G401 (cell line): ENCODE data around the gene B4GALT2. TPM values are rescaled to one million over a fixed set of nuclear protein-coding genes. Genes with fewer than 3 reads are reported as not detected.

Experiments
- DNase-seq: peaks from one replicate; pipeline ENCODE4 v3.0.0-alpha.2; 2015; ENCODE audit warnings: low spot score
- in situ Hi-C: cut with HindIII; loops from 2 replicates; pipeline ENCODE4 v1.10.0; 2016; ENCODE audit warnings: low sequenced_read_pairs, mixed read lengths
- total RNA-seq: library from RNA; depleted of rRNA; stranded (reverse); fragments of >200 nt; shearing (Covaris generic); gene quantifications from 2 replicates; pipeline ENCODE4 v1.2.3, GENCODE V29; 2014

B4GALT2 gene
- total RNA-seq, 1 experiment from 2014 or later, result 38.9 TPM

DNA sequence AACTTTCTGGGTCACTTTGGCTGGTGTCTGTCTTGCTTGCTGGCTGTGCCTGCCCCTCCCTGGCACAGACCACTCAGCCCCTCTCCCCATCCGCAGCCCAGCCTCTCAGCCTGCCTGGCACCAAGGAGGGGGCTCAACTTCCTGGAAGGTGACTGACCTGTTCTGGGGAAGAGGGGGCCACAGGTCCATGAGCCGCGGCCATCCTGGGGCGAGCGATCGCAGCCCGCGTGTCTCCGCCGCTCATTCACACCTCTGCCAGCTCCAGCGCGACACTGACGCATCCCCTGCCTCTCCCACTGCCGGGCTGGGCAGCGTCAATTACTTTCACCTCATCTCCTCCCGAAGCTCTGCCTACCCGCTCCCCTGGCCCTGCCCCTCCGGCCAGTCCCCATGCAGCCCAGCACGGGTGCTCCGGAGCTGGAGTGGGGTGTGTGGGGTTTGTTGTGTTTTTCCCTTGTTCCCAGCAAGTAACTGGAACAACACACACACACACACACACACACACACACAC, 37.9 kb downstream of the B4GALT2 start:
- in situ Hi-C loops, result no loop called here
- DNase-seq, result no peak

DNA sequence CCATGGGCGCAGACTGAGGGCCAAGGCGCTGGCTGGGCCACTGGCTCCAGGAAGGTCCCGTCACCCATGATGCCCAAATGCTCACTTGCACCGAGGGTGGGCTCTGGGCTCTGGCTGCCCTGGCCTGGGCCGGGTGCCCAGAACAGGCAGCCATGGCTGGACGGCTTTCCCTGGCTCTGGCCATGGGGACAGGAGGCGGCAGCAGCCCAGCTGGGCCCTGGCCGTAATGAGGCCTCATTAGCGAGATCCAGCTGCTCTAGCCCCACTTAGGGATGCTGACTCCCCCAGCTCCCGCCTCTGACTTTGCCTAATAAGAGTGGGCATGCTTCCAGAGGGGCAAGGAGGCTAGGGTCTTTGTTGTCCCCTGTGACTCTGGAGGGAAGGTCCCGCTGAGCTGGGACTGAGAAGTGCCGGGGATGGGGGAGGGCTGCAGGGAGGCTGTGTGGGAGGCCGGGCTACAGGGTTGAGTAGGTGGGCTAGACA, 40.5 kb downstream of the B4GALT2 start:
- DNase-seq, result no peak
- in situ Hi-C loops, result no loop called here

- in situ Hi-C loops, result no loop called here
- DNase-seq, result no peak
These were observed 41.5 kb downstream of the B4GALT2 start for GRCh38 chr1:44020464-44020863.

DNA sequence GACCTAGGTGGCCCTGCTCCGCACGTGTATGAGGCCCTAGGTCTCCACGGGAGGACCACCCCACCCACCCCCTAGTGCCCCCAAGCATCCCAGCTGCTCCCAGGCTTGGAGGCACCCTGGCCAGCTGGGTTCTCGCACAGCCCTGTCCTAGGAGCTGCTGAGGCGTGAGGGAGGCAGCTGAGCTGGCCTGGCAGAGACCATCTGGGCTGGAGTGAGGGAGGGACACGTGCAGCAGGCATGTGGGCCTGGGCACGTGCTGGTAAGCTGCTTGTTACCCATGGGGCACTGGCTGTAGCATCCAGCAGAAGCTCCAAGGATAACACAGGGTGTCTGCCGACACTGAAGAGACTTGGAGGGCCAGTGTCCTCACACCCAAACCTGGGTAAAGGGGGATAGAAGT, 42.1 kb downstream of the B4GALT2 start:
- in situ Hi-C loops, result no loop called here
- no peak for DNase-seq

DNA sequence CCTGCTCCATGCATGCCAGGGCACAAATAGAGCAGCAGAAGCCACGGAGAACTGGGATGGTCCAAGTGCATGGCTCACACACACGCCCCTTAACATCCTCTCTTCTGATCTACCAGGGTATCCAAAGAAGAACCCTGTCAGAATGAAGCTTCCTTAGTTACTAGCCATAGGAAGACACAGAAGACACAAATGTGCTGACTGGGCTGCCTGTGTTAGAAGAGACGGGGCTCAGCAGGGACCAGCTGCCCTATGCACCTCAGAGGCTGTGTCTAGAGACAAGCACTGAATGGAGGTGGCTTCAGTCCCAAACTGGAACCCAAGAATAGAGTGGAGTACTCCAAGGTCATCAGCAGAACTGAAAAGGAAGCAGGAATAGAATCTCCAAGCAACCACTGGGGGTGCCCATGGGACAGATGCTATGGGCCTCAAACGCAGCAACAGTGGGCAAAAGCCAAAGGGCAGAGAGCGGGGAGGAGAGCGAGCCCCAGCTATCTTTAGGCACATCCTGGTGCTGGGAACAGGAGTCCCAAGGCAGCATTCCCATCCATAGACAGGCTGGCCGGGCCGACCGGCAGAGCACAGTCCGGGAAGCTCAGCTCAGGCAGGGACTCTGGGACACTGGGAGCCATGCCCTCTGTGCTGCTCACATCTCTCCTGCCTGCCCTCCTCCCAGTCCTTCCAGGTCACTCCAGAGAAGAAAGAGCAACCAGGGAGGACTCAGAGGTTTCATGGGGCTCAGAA, 42.7 kb downstream of the B4GALT2 start:
- in situ Hi-C loops, result no loop called here
- no peak for DNase-seq

DNA sequence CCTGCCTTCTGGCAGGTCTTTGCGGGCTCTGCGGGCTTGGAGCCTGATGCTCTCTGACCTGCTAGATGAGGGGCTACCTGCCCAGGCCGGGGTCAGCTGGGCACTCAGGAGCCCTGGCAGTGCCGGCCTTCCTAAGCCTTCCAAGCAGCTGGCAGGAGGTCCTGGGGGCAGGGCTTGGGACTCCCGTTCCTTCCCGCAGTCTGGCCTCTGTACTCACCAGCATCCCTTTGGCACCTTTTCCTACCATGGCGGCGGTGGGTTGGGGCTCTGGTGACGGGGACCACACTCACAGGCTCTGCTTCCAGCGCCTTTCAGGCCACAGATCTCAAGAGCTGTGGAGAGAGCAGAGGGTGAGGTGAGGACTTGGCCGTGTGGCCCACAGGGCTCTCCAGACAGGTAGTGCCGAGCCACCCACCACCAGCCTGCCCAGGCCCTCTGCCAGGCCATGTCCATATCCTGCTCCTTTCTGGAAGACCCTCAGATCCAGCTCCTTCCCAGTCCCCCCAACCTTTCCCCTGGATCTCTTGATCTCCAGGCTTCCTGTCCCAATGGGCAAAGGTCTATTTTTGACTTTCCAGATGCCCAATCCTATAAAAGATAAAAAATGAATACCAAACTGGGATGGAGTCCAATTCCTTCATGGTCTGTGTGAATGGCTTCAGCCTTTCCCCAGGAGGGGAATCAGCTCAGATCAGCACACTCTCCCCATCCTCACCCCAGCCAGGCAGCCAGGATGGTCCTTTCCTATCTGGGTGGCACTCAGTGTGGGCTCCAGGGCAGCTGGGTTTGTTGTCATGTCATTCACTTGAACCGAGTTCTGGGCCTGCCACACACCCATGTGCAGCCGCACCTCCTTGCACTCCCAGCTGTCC, 45.3 kb downstream of the B4GALT2 start:
- in situ Hi-C loops, result no loop called here
- DNase-seq, result no peak

DNA sequence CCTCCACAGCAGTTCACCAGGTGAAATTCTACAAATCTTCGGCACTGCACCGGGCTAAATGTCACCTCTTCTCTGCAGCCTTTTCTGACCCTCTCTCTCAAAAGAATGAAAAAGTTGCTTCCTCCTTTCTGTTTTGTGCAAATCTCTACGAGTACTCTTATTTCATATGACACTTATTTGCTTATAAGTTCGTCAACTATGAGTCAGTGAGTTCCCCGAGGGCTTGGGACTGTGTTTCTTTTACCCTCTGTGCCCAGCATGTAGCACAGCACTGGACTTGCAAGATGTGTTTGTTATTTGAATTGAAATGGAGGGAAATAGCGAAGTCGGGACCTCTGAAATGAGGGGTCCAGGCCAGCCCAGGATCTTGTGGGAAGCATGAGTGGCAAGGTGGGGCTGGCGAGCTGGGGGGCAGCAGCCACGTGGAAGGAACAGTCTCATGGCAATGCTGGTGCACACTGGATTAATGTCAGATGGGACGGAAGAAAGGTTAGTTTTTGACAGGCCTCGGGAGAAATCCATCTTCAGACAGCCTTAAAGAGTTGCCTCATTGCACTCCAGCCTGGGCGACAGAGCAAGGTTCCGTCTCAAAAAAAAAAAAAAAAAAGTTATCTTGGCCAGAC, 46.0 kb downstream of the B4GALT2 start:
- in situ Hi-C loops, result no loop called here
- DNase-seq, result no peak

DNA sequence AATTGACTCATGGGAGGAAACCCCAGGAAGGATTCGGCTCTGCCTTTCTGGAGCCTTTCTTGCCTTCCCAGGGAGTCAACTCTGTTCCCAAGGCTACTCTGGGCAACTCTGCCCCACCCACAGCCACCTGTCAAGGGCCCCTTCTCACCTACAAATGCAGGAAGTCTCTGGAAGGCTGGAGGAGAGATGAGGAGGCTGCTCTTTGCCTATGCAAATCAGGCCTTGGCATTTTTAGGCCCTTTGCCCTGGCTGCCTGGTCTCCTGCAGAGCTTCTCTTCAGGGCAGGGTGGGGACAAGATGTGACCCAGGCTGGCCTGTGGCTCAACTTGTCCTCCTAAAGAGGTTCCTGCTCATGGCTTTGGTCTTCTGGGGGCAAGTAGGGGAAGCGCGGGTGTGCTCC, 46.8 kb downstream of the B4GALT2 start:
- in situ Hi-C loops, result no loop called here
- DNase-seq, result no peak

- in situ Hi-C loops, result no loop called here
These were observed 48.3 kb downstream of the B4GALT2 start for GRCh38 chr1:44027320-44027719.

DNA sequence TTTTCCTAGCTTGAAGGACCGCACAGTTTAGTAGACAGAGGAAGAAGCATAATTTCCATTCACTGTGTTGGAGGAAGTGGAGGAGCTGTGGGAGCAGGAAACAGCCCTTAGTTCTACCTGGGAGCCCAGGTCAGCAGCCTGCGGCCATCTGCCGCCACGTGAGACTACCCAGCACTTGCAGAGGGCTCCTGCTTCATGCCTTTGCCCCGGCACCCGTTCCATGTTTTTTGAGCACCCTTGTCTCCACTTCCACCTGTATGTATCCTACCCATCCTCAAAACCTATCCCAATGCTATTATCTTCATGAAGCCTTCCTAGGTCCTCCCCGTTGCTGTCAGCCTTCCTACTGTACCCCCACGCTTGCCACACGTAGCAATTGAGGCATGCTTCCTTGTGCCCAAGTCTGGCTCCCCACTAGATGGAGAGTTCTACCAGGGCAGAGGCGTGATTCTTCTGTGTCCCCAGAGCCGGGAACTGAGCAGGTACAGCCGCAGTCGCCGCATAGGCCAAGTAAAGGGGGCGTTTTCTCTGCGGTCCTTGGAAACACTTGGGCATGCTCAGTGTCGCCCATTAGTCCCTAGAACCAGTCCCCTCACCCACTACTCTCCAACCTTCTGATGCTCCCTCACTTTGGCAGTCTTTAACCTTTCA, 50.4 kb downstream of the B4GALT2 start:
- in situ Hi-C loops, result no loop called here
- DNase-seq, result no peak

More at GRCh38 chr1:44027320-44027719, 48.3 kb downstream of the B4GALT2 start:
- no peak for DNase-seq

- peak; percentile 82 for DNase-seq
- in situ Hi-C loops, result no loop called here
These were observed 51.0 kb downstream of the B4GALT2 start for GRCh38 chr1:44029911-44030604.

DNA sequence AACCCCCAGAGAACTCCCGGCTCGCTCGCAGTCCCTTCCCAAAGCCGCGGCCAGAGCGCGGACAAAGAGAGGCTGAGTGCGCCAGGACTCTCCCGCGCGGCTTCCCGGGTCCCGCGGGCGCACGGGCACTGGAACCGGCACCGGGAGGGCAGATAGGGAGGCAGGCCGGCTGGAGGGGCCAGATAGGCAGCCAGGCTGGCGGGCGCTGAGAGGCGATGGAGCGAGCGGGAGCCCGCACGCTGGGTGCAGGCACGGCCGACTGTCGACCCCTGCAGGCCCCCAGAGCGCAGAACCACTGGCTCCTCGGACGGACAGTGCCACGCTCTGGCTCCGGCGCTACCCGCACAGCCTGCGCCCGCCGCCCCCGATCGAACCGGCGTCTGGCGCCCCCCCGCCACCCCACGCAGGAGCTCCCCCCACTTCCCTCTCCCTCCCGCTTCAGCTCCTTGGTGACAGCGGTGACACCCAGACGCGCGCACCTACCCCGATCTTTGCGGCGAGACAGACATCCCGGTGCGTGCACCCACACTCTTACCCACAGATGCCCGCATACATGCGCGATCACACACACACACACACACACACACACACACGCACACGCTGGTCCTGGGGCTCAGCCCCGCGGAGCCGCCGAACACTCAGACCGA, 51.7 kb downstream of the B4GALT2 start:
- DNase-seq, result peak; percentile 31
- in situ Hi-C loops, result no loop called here

DNA sequence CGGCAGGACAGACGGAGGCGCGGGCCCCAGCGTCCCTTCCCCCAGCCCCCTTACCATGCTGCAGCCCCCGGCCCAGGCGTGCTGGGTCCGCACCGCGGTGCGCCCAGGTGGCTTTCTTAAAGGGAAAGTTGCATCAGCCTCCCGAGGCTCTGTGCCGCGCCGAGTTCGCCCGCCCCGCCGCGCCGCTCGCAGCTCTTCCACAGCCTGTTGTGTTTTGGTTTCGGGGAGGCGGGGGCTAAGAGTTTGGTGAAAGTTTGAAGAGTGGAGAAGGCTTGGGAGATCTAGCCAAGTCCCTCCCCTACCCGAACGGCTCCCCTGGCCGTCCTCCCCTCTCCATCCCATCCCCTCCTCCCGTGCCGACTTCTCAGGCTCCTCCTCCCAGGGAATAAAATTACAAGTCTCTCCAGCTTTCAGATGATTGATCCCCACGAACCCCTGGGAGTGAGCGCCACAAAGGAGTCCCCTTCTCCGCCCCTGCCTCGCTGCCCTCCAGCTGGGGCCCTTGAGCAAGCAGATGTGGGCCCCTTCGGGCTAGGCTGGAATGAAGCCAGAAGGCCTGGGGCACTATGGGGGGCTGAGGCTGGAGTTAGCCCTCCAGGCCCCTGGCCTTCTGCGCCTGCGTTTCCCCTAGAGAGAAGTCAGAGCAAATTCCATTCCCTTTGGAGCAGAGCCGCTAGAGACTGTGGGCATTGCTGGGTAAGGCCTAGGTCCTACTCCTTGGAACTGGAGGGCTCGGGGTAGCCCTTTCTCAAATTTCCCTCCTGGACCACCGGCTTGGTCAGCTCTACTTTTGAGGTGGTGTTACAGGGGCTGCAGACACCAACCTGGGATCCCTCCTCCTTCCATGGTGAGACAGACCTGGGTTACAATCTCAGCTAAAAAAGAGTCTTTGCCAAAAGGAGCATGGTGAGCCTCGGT, 52.5 kb downstream of the B4GALT2 start, which contains the start of gene SLC6A9:
SLC6A9 (minus strand) TSS at position 211 of the 918 bp plus-strand sequence. CDS start 7,185 bp downstream, outside the sequence.
- DNase-seq, result peak; percentile 39
- in situ Hi-C loops, result no loop called here

DNA sequence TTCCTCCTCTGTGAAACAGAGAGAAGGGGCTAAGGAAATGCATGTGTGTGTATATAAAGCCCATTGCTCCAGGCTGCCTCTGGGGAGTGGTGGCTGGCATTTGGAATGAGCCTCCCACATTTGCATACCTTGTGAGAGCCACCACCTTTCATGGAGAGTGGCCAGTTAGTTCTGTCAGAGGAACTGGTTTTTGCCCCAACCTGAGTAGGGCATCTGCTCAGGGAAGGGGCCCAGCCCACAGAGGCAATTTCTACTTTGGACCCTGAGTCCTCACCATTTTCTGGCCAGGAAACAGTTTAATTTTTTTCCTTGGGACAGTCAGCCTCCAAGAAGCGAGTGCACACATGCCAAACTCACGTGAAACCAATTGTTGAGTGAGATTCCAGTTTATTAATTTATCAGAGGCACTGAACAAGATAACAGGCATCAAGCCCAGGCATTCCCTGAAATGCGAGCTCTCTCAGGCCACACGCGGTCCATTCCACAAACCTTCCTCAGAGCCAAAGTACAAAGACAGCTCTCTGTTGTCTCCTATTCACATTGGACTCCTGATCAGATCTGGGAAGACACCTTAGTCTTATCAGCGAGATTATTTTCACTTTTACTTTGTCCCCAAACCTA, 53.3 kb downstream of the B4GALT2 start:
- in situ Hi-C loops, result no loop called here

DNA sequence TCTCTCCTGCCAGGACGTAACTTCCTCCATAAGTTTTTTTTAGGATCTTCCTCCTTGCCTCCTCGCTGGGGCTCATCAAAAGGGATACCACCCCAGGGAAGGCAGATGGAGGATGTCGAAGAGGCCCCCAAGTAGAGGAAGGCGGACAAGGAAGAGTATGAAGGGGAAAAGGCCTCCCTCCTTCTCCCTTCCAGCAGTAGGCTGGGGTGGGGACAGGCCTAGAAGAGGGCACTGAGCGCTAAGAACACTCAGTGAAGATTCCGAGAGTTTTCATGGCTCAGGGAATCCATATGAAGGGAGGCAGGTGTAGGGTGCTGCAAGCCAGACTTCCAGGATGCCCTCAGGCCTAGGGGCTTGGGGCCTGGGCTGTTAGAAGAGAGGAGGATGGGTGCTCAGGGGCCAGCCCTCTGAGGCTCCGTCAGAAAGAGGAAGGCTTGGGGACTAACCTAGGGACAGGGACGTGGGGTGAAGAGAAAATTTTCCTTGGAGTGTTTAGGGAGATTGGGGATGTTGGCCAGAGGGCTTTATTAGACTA, 54.1 kb downstream of the B4GALT2 start:
- in situ Hi-C loops, result no loop called here
- no peak for DNase-seq

More for the DNA sequence above, 53.3 kb downstream of the B4GALT2 start:
- DNase-seq, result no peak

DNA sequence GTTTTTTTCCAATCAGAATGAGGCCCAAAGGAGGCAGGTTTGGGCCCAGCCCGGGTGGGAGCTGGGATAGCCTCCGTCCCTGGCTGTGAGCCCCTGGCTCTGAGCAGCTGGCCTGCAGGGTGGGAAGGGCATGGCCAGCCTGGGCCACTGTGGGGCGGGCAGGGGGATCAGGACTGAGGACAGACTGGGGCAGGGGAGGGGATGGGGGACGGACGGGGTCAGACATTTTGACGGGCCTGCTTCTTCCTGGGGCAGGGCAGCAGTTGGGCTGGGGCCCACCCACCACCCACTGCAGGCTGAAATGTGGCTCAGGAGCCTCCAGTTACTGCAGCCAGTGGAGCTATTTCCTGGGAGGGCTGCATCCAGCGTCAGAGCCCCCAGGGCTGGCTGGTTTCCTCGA, 54.7 kb downstream of the B4GALT2 start:
- in situ Hi-C loops, result no loop called here
- DNase-seq, result no peak
